GM21576 (cell line): Measurements from ENCODE around the gene TNFRSF25.

ENCODE experiments used
- ATAC-seq: cut with Tn5 transposase; IDR thresholded peaks from one replicate; pipeline ENCODE4 v1.9.1; 2021; ENCODE audit warnings: mild to moderate bottlenecking, moderate library complexity; ENCODE audit not compliant: unreplicated experiment

Gene TNFRSF25

GRCh38 chr1:6466023-6466422 is at the start of gene TNFRSF25:
Gene TNFRSF25 (minus strand): TSS chr1:6466173. CDS start chr1:6466107, 66 bp downstream.
- no peak for ATAC-seq

GRCh38 chr1:6515771-6516170 is 49.8 kb upstream of the TNFRSF25 start:
- no peak for ATAC-seq

- ATAC-seq, result no peak
Measured at GRCh38 chr1:6513320-6513801, 47.4 kb upstream of the TNFRSF25 start.

GRCh38 chr1:6512908-6513280 is 46.9 kb upstream of the TNFRSF25 start:
- no peak for ATAC-seq

GRCh38 chr1:6512245-6512907 is 46.4 kb upstream of the TNFRSF25 start:
- no peak for ATAC-seq

GRCh38 chr1:6511561-6512244 is 45.7 kb upstream of the TNFRSF25 start:
- no peak for ATAC-seq

GRCh38 chr1:6511056-6511455 is 45.1 kb upstream of the TNFRSF25 start:
- ATAC-seq, result no peak

- ATAC-seq, result no peak
Measured at GRCh38 chr1:6510493-6510892, 44.5 kb upstream of the TNFRSF25 start.

- no peak for ATAC-seq
Measured at GRCh38 chr1:6509919-6510291, 43.9 kb upstream of the TNFRSF25 start.

- no peak for ATAC-seq
Measured at GRCh38 chr1:6509220-6509918, 43.4 kb upstream of the TNFRSF25 start.

GRCh38 chr1:6508816-6509189 is 42.8 kb upstream of the TNFRSF25 start:
- ATAC-seq, result no peak

GRCh38 chr1:6508154-6508815 is 42.3 kb upstream of the TNFRSF25 start:
- ATAC-seq, result no peak

- ATAC-seq, result no peak
Measured at GRCh38 chr1:6507461-6507911, 41.5 kb upstream of the TNFRSF25 start.

GRCh38 chr1:6507037-6507428 is 41.1 kb upstream of the TNFRSF25 start:
- ATAC-seq, result no peak

GRCh38 chr1:6506210-6507036 is 40.5 kb upstream of the TNFRSF25 start:
- no peak for ATAC-seq

GRCh38 chr1:6505367-6506209 is 39.6 kb upstream of the TNFRSF25 start:
- no peak for ATAC-seq

GRCh38 chr1:6504887-6505286 is 38.9 kb upstream of the TNFRSF25 start:
- ATAC-seq, result no peak

GRCh38 chr1:6503884-6504602 is 38.1 kb upstream of the TNFRSF25 start:
- no peak for ATAC-seq
